MG63 (cell line): ENCODE data around the gene ALOX12. TPM values are rescaled to one million over a fixed set of nuclear protein-coding genes. Genes with fewer than 3 reads are reported as not detected.

ENCODE experiments used
- DNase-seq: peaks from one replicate; pipeline ENCODE4 v3.0.0-alpha.2; 2020
- H3K27me3 ChIP-seq: fragments of 250-450 bp; sonication (Bioruptor Pico); 2 replicates; pipeline ENCODE4 v1.5.1; 2020; ENCODE audit warnings: mild to moderate bottlenecking, moderate library complexity
- H3K36me3 ChIP-seq: fragments of 250-450 bp; sonication (Bioruptor Pico); 2 replicates; pipeline ENCODE4 v1.5.1; 2020; ENCODE audit warnings: mild to moderate bottlenecking, moderate library complexity
- H3K4me3 ChIP-seq: fragments of 250-450 bp; sonication (Bioruptor Pico); 2 replicates; pipeline ENCODE4 v1.5.1; 2020; ENCODE audit warnings: mild to moderate bottlenecking, moderate library complexity
- H3K9me3 ChIP-seq: fragments of 250-450 bp; sonication (Bioruptor Pico); 2 replicates; pipeline ENCODE4 v1.5.1; 2020; ENCODE audit warnings: mild to moderate bottlenecking, moderate library complexity
- total RNA-seq: library from RNA; depleted of rRNA; stranded (reverse); fragments of >200 nt; shearing (Covaris generic); gene quantifications from 2 replicates; pipeline ENCODE4 v1.2.3, GENCODE V29; 2014; ENCODE audit warnings: low replicate concordance

The ALOX12 gene
- total RNA-seq, 1 experiment from 2014 or later = not detected

GRCh38 chr17:6996256-6997011 lies 585 bp downstream of the ALOX12 start:
- Histone ChIP-seq H3K4me3 (no peak overlapping the region), H3K9me3 (no peaks in the 10 kb centered on the region), H3K27me3 (no peaks in the 10 kb centered on the region), H3K36me3 (no peaks in the 10 kb centered on the region)
- no peak for DNase-seq

- Histone ChIP-seq H3K9me3 (no peaks in the 10 kb centered on the region), H3K27me3 (no peaks in the 10 kb centered on the region), H3K36me3 (no peaks in the 10 kb centered on the region; the same call in 1 of the 2 replicates), H3K4me3 (no peak overlapping the region)
- no peak for DNase-seq
Measured at GRCh38 chr17:6997171-6997570, 1.3 kb downstream of the ALOX12 start.

GRCh38 chr17:6998855-6999508 lies 3.1 kb downstream of the ALOX12 start:
- DNase-seq = no peak
- Histone ChIP-seq H3K36me3 (no peaks in the 10 kb centered on the region; the same call in 1 of the 2 replicates), H3K4me3 (no peak overlapping the region), H3K9me3 (no peaks in the 10 kb centered on the region), H3K27me3 (no peaks in the 10 kb centered on the region)

- no peaks in the 10 kb centered on the region for H3K9me3 ChIP-seq
- no peaks in the 10 kb centered on the region for H3K27me3 ChIP-seq
- DNase-seq = no peak
- H3K36me3 ChIP-seq = no peaks in the 10 kb centered on the region; the same call in 1 of the 2 replicates
- no peak overlapping the region for H3K4me3 ChIP-seq
Measured at GRCh38 chr17:7001318-7001961, 5.6 kb downstream of the ALOX12 start.

- Histone ChIP-seq H3K27me3 (no peaks in the 10 kb centered on the region), H3K4me3 (no peak overlapping the region), H3K36me3 (no peaks in the 10 kb centered on the region; the same call in 1 of the 2 replicates), H3K9me3 (no peaks in the 10 kb centered on the region)
- no peak for DNase-seq
Measured at GRCh38 chr17:7002288-7003047, 6.6 kb downstream of the ALOX12 start.

GRCh38 chr17:7003745-7004144 lies 7.9 kb downstream of the ALOX12 start:
- no peak for DNase-seq
- Histone ChIP-seq H3K27me3 (no peaks in the 10 kb centered on the region), H3K9me3 (no peaks in the 10 kb centered on the region), H3K4me3 (no peak overlapping the region), H3K36me3 (no peaks in the 10 kb centered on the region; the same call in 1 of the 2 replicates)

GRCh38 chr17:7004398-7005253 lies 8.8 kb downstream of the ALOX12 start:
- H3K4me3 ChIP-seq = no peak overlapping the region
- no peak for DNase-seq

GRCh38 chr17:7005716-7006115 lies 9.9 kb downstream of the ALOX12 start:
- DNase-seq = no peak
- no peaks in the 10 kb centered on the region for H3K27me3 ChIP-seq
- H3K36me3 ChIP-seq = no peaks in the 10 kb centered on the region; the same call in none of the 2 replicates
- H3K9me3 ChIP-seq = no peaks in the 10 kb centered on the region
- H3K4me3 ChIP-seq = no peak overlapping the region

More at GRCh38 chr17:7004398-7005253, 8.8 kb downstream of the ALOX12 start:
- Histone ChIP-seq H3K36me3 (no peaks in the 10 kb centered on the region; the same call in none of the 2 replicates), H3K9me3 (no peaks in the 10 kb centered on the region), H3K27me3 (no peaks in the 10 kb centered on the region)

GRCh38 chr17:7007143-7007542 lies 11.3 kb downstream of the ALOX12 start:
- no peak for DNase-seq
- no peaks in the 10 kb centered on the region; the same call in none of the 2 replicates for H3K36me3 ChIP-seq
- H3K4me3 ChIP-seq = no peak overlapping the region
- no peaks in the 10 kb centered on the region for H3K27me3 ChIP-seq
- no peaks in the 10 kb centered on the region for H3K9me3 ChIP-seq

- peaks cover 3% of the 10 kb centered on the region for H3K36me3 ChIP-seq
Measured at GRCh38 chr17:7010523-7010922, 14.7 kb downstream of the ALOX12 start.

GRCh38 chr17:7011415-7011814 lies 15.6 kb downstream of the ALOX12 start:
- Histone ChIP-seq H3K9me3 (no peaks in the 10 kb centered on the region), H3K36me3 (peaks cover 4% of the 10 kb centered on the region), H3K27me3 (no peaks in the 10 kb centered on the region), H3K4me3 (peak overlapping the region; percentile 88)
- no peak for DNase-seq

More at GRCh38 chr17:7010523-7010922, 14.7 kb downstream of the ALOX12 start:
- Histone ChIP-seq H3K27me3 (no peaks in the 10 kb centered on the region), H3K4me3 (no peak overlapping the region), H3K9me3 (no peaks in the 10 kb centered on the region)
- DNase-seq = no peak

GRCh38 chr17:7011942-7012254 lies 16.0 kb downstream of the ALOX12 start:
- no peaks in the 10 kb centered on the region for H3K9me3 ChIP-seq
- DNase-seq = no peak
- H3K4me3 ChIP-seq = peak overlapping the region; percentile 88
- H3K27me3 ChIP-seq = no peaks in the 10 kb centered on the region
- H3K36me3 ChIP-seq = peaks cover 8% of the 10 kb centered on the region

GRCh38 chr17:7014261-7014994 lies 18.6 kb downstream of the ALOX12 start:
- H3K9me3 ChIP-seq = no peaks in the 10 kb centered on the region
- DNase-seq = peak; percentile 95
- peak overlapping the region; percentile 88 for H3K4me3 ChIP-seq
- no peaks in the 10 kb centered on the region for H3K27me3 ChIP-seq
- peaks cover 16% of the 10 kb centered on the region for H3K36me3 ChIP-seq

- Histone ChIP-seq H3K9me3 (no peaks in the 10 kb centered on the region), H3K27me3 (no peaks in the 10 kb centered on the region), H3K36me3 (peaks cover 16% of the 10 kb centered on the region), H3K4me3 (peak overlapping the region; percentile 88)
- peak; percentile 27 for DNase-seq
Measured at GRCh38 chr17:7014995-7015958, 19.4 kb downstream of the ALOX12 start.
